Colonic mucosa (tissue), 4 donors: ENCODE data around the gene RAB10. TPM values are rescaled to one million over a fixed set of nuclear protein-coding genes. Genes with fewer than 3 reads are reported as not detected.

Experiments
- DNase-seq: peaks from one replicate; pipeline ENCODE4 v3.0.0-alpha.2; 2020
- H3K27ac ChIP-seq: fragments of 200-600 bp; one replicate; pipeline ENCODE4 v1.8.0; 2021
- H3K27me3 ChIP-seq: fragments of 200-600 bp; one replicate; pipeline ENCODE4 v1.8.0; 2021
- H3K36me3 ChIP-seq: fragments of 200-600 bp; one replicate; pipeline ENCODE4 v1.8.0; 2021
- H3K4me1 ChIP-seq: fragments of 200-600 bp; one replicate; pipeline ENCODE4 v1.8.0; 2021; ENCODE audit warnings: mild to moderate bottlenecking
- H3K4me3 ChIP-seq: fragments of 200-600 bp; one replicate; pipeline ENCODE4 v1.8.0; 2021
- H3K9ac ChIP-seq, 2 donors: one replicate each; pipeline ENCODE4 v1.7.0; 2013; ENCODE audit warnings: control low read depth in 2 of 2, low read depth in 2 of 2, low read length in 2 of 2
- H3K9me3 ChIP-seq: fragments of 200-600 bp; one replicate; pipeline ENCODE4 v1.8.0; 2021
- intact Hi-C: fragments of 100-400 bp; cut with DNase I; formaldehyde crosslinking; loops from one replicate; pipeline ENCODE4 v1.14.1; 2022
- total RNA-seq, 2 donors: library from RNA; stranded (reverse); fragmentation: NEBNext Ultra II Directional in 1 of 2; extraction: Animal tissue kit (Norgen Biotek cat#: 25700) in 1 of 2; gene quantifications; one replicate each; pipeline ENCODE4 v1.2.1, GENCODE V29; 2021
- TF ChIP-seq, protein P1 (sequence below): fragments of 200-600 bp; IDR thresholded peaks from one replicate; pipeline ENCODE4 v1.8.0; 2022; ENCODE audit warnings: antibody characterized with exemption, mild to moderate bottlenecking
- donor health status: healthy.
- donor health status: DM: no; HTN: no; CAD: no.
- donor health status: DM: no; HTN: no; CAD: no.

Gene RAB10
- total RNA-seq, 2 donors from 2014 or later, result 195 to 206 TPM

DNA sequence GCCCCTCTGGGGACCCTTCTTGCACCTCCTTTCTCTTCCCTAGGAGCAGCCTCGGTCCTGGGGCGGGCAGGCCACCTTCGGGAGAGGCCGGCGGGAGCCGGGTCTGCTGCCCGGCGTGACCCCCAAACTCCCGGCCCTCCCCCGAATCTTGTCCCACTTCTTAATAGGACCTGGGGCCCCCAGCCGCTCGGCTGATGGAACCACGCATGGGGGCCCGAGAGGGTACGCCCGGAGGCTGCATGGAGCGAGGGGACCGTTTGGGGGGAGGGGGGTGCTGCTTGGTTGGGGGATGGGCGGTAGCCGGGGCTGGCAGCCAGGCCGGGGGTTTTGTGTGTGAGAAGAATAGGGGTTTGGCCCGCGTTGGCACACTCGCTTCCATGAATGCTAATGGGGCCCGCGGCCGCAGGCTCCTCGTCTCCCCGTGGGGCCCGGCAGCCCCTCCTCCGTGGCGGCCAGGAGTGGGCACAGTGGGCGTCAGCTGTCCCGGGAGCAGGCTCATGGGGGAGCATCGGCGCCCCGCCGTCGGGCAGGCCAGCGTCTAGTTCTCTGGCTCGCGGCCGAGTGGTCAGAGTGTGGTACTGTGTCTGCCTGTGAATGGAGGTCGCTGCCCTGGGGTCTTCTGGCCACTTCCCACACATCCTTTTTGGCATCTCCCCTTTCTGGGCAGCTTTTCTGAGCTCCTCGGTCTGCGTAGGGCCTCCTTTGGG, 140.0 kb downstream of the RAB10 start:
- Histone ChIP-seq H3K27me3 (peaks cover 18% of the 10 kb centered on the region), H3K4me3 (peak overlapping the region; percentile 41), H3K9ac (no peak overlapping the region), H3K4me1 (peaks cover 4% of the 10 kb centered on the region), H3K36me3 (no peaks in the 10 kb centered on the region), H3K27ac (no peak overlapping the region), H3K9me3 (no peaks in the 10 kb centered on the region)
- intact Hi-C loops, result no loop called here
- DNase-seq, result no peak
- TF ChIP-seq, protein P1, sequence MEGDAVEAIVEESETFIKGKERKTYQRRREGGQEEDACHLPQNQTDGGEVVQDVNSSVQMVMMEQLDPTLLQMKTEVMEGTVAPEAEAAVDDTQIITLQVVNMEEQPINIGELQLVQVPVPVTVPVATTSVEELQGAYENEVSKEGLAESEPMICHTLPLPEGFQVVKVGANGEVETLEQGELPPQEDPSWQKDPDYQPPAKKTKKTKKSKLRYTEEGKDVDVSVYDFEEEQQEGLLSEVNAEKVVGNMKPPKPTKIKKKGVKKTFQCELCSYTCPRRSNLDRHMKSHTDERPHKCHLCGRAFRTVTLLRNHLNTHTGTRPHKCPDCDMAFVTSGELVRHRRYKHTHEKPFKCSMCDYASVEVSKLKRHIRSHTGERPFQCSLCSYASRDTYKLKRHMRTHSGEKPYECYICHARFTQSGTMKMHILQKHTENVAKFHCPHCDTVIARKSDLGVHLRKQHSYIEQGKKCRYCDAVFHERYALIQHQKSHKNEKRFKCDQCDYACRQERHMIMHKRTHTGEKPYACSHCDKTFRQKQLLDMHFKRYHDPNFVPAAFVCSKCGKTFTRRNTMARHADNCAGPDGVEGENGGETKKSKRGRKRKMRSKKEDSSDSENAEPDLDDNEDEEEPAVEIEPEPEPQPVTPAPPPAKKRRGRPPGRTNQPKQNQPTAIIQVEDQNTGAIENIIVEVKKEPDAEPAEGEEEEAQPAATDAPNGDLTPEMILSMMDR, result no peak

DNA sequence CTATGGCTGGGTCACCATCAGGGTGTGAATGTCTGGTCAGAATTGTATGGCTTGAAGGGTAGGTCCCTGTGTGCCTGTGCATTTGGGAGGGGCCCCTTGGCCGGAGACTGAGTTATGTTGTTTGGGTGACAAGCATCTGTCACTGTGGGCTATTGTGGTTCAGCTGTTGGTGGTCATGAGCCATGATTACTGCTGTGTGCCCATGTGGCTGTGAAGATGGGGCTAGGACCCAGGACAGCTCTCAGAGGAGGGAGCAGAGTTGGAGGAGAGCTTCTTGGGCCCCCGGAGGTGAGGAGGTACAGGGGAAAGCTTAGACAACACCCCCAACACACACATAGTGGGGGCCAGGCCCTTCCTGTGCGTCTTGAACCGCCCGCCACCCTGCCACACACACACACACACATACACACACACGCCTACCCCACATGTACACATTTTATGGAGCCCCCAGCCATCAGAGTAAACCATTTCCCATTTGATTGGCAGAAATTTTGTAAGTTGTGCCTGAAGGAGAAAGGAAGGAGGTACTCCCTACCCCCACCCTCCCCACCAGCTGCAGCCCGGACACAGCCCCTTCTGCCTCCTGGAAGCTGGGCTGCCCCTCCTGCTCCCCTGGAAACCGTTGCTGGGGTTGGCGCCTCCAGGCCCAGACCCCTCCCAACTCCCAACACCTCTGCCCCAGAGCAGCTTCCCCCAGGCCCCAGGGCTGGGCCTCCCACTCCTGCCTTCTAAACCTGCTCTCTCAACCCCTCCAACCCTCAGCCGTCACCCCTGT, 141.0 kb downstream of the RAB10 start:
- Histone ChIP-seq H3K27ac (no peak overlapping the region), H3K36me3 (no peaks in the 10 kb centered on the region), H3K9ac (no peak overlapping the region), H3K9me3 (no peaks in the 10 kb centered on the region), H3K4me3 (no peak overlapping the region), H3K4me1 (peaks cover 4% of the 10 kb centered on the region), H3K27me3 (peaks cover 23% of the 10 kb centered on the region)
- intact Hi-C loops, result no loop called here
- DNase-seq, result no peak
- TF ChIP-seq, protein P1, result no peak

DNA sequence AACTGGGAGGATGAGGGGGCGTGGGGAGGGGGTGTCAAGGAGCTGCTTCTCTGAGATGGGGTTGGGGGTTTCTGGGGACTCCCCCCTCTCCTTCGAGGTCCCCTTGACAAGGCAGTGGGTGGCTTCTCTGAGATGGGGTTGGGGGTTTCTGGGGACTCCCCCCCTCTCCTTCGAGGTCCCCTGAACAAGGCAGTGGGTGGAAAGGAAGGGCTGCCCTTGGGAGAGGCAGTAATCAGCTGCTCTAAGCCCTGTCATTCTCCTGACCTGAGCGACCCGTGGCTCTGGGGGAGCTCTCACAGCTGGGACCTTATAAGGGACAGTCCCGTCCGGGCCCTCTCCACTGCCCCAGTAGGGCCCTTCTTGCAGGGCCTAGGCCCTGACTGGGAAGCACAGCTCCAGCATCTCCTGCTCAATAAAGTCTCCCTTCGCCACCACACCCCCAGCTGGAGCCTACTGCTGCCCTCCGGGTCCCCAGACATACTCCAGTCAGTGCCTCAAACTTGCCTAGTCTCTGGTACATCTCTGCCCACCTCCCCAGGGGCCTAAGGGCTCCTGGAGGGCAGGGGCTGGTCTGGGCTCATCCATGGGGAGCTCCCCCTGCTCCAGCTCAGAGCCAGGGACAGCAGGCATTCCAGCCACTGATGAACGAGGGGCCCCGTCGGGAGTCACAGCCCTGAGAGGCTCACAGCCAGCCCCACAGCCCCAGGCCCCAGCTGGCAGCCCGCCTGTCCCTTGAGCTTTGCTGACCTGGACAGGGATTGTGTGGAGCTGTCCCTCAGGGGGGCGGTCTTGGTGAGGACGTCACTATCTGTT, 141.8 kb downstream of the RAB10 start:
- Histone ChIP-seq H3K9ac (no peak overlapping the region), H3K9me3 (no peaks in the 10 kb centered on the region), H3K27me3 (peaks cover 23% of the 10 kb centered on the region), H3K27ac (no peak overlapping the region), H3K4me3 (no peak overlapping the region), H3K4me1 (peaks cover 4% of the 10 kb centered on the region), H3K36me3 (no peaks in the 10 kb centered on the region)
- no peak for DNase-seq
- intact Hi-C loops, result no loop called here
- TF ChIP-seq, protein P1, result no peak

DNA sequence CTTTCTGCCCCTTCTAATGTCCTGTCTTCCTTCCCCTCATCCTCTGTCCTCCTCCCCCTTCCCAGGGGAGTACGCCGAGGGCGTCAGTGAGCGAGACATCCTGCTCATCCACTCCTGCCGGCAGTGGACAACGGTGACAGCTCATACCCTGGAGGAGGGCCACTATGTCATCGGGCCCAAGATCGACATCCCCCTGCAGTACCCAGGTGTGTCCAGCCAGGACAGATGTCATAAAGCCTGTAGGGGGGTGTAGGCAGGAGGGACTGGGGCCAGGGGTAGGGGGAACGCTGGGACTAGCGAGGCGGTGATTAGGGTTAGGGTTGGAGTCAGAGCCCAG, 142.4 kb downstream of the RAB10 start:
- peaks cover 23% of the 10 kb centered on the region for H3K27me3 ChIP-seq
- no peak overlapping the region for H3K4me3 ChIP-seq
- no peaks in the 10 kb centered on the region for H3K36me3 ChIP-seq
- intact Hi-C loops, result no loop called here
- no peak overlapping the region for H3K27ac ChIP-seq
- peaks cover 4% of the 10 kb centered on the region for H3K4me1 ChIP-seq
- no peak for DNase-seq
- no peak overlapping the region for H3K9ac ChIP-seq
- TF ChIP-seq, protein P1, result no peak
- H3K9me3 ChIP-seq, result no peaks in the 10 kb centered on the region

DNA sequence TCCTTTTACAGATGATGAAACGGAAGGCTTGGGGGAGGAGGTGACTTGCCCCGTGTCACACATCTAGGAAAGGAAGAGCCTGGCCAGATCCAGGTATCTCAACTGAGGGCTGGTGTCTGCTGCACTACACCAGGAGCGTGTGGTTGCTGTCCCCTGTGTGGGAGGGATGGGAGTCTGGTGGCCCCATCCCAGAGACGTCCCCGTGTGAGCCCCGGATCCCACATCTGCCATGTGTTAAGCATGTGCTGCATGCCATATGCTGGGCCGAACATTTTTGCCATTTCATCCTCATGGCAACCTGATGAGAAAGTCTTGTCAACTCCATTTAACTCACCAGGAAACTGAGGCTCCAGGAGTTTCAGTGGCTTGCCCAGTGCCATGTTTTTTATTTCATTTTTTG, 143.2 kb downstream of the RAB10 start:
- Histone ChIP-seq H3K36me3 (no peaks in the 10 kb centered on the region), H3K4me1 (peaks cover 4% of the 10 kb centered on the region), H3K27ac (no peak overlapping the region), H3K9ac (no peak overlapping the region), H3K27me3 (peaks cover 23% of the 10 kb centered on the region), H3K4me3 (no peak overlapping the region), H3K9me3 (no peaks in the 10 kb centered on the region)
- DNase-seq, result no peak
- TF ChIP-seq, protein P1, result no peak
- intact Hi-C loops, result no loop called here
